ENCODE data around the gene PNPLA7.
"Not testable (repeated sequence)": the region's sequence is repeated elsewhere in the genome, so short reads cannot be mapped to it uniquely, and the experiment has no call there.

Gene PNPLA7

DNA sequence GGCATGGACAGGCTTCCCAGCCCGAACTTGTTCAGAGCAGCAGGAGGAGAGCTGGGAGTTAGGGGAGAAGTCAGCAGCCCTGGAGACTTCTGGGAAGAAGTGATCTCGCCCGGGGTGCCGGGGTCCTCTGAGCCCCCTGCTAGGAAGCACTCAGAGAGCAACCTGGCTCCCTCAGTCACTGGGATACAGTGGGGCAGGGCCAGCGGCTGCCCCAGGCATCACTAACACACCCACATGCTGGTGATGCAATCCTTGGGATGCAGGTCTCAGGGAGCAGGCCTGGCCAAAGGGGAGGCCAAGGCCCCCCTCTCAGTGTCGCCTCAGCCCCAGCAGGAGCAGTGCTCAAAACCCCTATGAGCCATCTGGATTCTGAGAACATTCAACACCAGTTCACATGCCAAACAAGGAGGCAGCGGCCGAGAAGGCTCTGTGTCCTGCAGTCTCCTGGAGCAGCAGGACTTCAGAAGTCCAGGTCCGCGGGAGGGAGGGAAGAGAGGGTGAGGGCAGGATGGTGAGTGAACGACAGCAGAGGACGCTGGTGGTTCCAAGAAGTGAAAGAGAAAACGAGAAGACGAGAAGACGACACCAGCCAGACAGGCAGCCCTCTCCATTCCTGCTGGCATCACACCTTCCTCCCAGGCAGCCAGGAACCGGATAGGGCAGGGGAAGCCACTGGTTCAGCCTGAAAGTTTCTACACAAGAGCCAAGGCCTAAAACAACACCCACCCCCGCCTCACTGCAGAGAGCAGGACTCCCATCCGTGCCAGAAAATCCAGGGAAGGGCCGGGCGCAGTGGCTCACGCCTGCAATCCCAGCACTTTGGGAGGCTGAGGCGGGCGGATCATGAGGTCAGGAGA lies 2.3 kb downstream of the PNPLA7 start:
- Histone ChIP-seq H3K27ac (peak overlapping the region in 16 of 21 experiments; percentile 13 to 78 (median 68)), H3K4me3 (peak overlapping the region in 1 of 7 experiments; percentile 11)

GRCh38 chr9:137545123-137545522 lies 5.1 kb downstream of the PNPLA7 start:
- peak overlapping the region in 16 of 21 experiments; percentile 4 to 76 (median 42) for H3K27ac ChIP-seq
- H3K4me3 ChIP-seq: no peak overlapping the region

DNA sequence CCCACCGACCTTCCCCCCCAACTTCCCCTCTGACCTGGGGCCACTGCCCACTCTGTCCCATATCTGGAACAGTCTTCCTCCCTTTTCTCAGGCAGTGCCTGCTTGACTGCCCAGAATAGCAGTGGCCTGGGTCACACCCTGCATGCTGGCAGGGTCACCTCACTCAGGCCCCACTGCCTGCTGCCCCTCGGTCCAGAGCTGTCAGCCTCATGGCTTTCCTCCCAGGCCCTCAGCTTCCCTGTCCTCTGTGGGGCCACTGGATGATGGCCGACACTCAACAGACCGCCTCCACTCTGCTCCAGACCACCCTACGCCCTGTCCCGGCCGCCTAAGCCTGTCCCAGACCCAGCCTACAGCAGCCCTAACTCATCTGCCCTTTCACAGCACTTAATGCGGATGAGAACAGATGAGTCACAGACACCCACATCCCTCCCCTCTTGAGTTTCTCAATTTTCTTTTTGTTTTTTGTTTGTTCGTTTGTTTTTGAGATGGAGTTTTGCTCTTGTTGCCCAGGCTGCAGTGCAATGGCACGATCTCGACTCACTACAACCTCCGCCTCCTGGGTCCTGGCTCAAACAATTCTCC lies 5.9 kb downstream of the PNPLA7 start:
- no peak overlapping the region for H3K4me3 ChIP-seq
- H3K27ac ChIP-seq: peak overlapping the region in 17 of 21 experiments; percentile 4 to 76 (median 50)

- Histone ChIP-seq H3K27ac (peak overlapping the region in 7 of 21 experiments; percentile 31 to 76 (median 62)), H3K4me3 (no peak overlapping the region)
Measured at GRCh38 chr9:137543237-137543963, 6.8 kb downstream of the PNPLA7 start.

- no peak overlapping the region for H3K27ac ChIP-seq
- H3K4me3 ChIP-seq: no peak overlapping the region
Measured at GRCh38 chr9:137542486-137542885, 7.7 kb downstream of the PNPLA7 start.

DNA sequence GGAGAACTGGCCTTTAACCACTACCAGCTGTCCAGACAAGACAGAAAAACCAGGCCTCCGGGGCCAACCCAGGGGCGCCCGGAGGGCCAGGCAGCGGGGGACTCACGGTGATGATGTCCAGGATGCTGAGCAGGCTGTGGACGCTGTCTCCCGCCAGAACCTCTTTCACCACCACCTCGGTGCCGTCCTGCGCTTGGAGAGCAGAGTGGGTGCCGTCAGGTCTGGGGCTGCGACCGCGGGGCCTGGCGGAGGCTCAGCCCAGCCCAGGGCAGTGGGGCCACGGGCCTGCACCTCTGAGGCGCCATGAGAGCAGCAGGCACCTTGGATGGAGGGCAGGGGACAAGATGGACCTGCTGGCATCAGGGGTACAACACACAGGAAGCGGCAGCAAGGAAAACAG lies 9.7 kb downstream of the PNPLA7 start:
- Histone ChIP-seq H3K27ac (no peak overlapping the region), H3K4me3 (no peak overlapping the region)

GRCh38 chr9:137538058-137538457 lies 12.1 kb downstream of the PNPLA7 start:
- Histone ChIP-seq H3K27ac (no peak overlapping the region), H3K4me3 (no peak overlapping the region)

GRCh38 chr9:137536594-137537131 lies 13.5 kb downstream of the PNPLA7 start:
- H3K27ac ChIP-seq: not testable (repeated sequence)

GRCh38 chr9:137535120-137535428 lies 15.1 kb downstream of the PNPLA7 start:
- no peak overlapping the region for H3K4me3 ChIP-seq

More at GRCh38 chr9:137536594-137537131, 13.5 kb downstream of the PNPLA7 start:
- not testable (repeated sequence) for H3K4me3 ChIP-seq

DNA sequence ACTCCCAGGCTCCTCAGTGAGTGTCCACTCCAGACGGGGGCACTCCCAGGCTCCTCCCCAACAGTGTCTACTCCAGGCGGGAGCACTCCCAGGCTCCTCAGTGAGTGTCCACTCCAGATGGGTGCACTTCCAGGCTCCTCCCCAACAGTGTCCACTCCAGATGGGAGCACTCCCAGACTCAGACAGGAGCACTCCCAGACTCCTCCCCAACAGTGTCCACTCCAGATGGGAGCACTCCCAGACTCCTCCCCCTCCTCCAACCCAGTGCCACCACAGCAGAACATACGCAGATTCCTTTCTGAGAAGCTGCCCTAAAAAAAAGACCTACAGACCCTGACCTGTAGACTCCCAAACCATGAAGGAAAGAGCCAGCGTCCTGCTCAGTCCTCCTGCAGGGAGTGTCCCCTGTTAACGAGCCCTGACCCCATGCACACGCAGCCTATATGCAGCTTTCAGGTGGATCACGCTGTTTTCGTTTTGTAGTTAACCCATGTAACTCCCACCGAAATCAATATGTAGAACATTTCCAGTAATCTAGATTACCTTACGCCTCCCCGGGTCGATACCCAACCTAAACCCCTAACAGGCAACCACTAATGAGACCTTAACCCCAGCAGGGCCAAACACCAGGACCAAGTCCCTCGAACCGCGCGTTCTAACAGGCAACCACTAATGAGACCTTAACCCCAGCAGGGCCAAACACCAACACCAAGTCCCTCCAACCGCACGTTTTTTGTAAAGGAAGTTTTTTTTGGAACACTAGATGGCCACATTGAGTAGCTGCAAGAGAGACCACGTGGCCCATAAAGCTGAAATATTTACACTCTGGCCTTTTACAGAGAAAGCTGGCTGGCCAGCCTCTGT lies 15.7 kb downstream of the PNPLA7 start:
- Histone ChIP-seq H3K27ac (no peak overlapping the region), H3K4me3 (no peak overlapping the region)

More at GRCh38 chr9:137535120-137535428, 15.1 kb downstream of the PNPLA7 start:
- H3K27ac ChIP-seq: no peak overlapping the region

DNA sequence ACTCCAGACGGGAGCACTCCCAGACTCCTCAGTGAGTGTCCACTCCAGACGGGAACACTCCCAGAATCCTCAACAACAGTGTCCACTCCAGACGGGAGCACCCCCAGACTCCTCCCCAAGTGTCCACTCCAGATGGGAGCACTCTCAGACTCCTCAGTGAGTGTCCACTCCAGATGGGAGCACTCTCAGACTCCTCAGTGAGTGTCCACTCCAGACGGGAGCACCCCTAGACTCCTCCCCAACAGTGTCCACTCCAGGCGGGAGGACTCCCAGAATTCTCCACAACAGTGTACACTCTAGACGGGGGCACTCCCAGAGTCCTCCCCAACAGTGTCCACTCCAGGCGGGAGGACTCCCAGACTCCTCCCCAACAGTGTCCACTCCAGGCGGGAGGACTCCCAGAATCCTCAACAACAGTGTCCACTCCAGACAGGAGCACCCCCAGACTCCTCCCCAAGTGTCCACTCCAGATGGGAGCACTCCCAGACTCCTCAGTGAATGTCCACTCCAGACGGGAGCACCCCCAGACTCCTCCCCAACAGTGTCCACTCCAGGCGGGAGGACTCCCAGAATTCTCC lies 17.2 kb downstream of the PNPLA7 start:
- not testable (repeated sequence) for H3K4me3 ChIP-seq, H3K27ac ChIP-seq

DNA sequence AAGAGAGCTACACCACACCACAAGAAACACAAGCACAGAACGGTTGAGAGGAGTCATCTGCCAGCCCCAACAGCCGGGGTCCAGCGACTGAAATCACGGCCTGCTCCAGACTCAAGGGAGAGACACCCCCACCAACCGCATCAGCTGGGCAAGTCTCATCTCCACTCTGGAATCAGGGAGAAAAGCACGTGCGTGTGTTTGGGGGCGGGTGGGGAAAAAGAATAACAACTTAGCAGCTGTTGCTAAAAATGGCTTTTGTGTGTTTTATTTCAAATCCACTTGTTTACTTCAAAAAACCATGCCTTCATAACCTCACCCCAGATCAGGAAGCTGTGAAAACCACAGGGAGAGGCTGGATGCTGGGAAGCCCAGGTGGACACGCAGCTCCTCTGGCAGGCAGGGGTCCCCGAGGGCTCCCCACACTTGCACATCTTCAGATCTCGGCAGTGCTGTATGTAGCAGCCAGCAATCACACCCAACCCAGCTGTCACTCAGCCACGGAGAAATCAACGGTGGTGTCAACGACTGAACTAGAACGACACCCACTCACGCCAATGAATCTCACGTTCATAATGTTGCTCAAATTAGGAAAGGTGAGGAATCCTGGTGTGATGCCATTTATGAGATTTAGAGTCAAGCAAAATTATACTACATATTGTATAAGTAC lies 19.0 kb downstream of the PNPLA7 start:
- H3K27ac ChIP-seq: no peak overlapping the region

DNA sequence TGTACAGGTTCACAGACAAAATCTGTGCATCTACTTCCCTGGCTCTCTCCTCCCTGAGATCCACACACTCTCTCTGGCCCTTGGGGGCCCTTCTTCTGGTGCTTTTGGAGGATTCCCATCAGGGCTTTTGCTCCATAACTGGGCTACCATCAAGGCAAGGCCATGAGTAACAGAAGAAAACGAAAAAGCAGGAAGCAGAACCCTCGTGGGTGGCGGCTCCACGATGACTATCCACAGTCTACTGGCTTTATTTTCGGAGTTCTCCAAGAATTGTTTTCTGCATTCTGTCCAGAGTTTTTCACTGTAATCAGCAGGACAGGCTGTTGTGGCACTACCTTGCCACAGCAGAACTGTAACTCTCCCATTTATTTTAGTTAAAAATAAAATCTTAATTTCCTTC lies 19.9 kb downstream of the PNPLA7 start:
- H3K4me3 ChIP-seq: no peak overlapping the region
- no peak overlapping the region for H3K27ac ChIP-seq

More for the DNA sequence above, 19.0 kb downstream of the PNPLA7 start:
- no peak overlapping the region for H3K4me3 ChIP-seq

- Histone ChIP-seq H3K27ac (no peak overlapping the region), H3K4me3 (no peak overlapping the region)
Measured at GRCh38 chr9:137524981-137525317, 25.3 kb downstream of the PNPLA7 start.

DNA sequence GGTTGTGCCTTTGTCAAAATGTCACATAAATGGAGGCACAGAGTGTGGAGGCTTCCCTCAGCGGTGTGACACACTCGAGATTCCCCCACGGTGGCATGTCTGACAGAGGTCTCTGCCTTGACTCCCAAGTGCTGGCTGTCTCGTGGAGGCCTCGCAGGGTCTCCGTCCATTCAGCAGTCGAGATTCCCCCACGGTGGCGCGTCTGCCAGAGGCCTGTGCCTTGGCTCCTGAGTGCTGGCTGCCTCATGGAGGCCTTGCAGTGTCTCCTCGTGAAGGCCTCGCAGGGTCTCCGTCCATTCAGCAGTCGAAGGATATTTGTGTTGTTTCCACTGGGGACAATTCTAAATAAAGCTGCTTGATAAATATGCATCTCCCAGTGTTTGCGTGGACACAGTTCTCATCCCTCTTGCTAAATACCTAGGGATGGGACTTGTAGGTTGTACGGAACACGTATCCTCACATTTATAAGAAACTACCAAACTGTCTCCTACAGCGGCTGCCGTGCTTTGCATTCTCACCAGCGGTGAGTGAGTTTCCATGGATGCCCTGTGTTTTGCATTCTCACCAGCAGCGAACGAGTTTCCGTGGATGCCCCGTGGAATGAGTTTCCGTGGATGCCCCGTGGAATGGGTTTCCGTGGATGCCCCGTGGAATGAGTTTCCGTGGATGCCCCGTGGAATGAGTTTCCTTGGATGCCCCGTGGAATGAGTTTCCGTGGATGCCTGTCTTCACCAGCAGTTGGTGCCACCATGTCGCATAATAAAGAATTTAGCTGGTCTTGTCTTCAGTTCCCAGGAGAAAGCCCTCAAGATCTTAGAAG lies 25.8 kb downstream of the PNPLA7 start:
- Histone ChIP-seq H3K4me3 (no peak overlapping the region), H3K27ac (no peak overlapping the region)

- no peak overlapping the region for H3K27ac ChIP-seq
- H3K4me3 ChIP-seq: no peak overlapping the region
Measured at GRCh38 chr9:137522746-137523455, 27.3 kb downstream of the PNPLA7 start.

GRCh38 chr9:137521405-137521985 lies 28.7 kb downstream of the PNPLA7 start:
- no peak overlapping the region for H3K4me3 ChIP-seq
- H3K27ac ChIP-seq: no peak overlapping the region
